CD4-positive, alpha-beta T cell treated with Interleukin-21 for 1 hour (primary cell): ENCODE measurements around the gene ADARB2.

ENCODE experiments used
- DNase-seq: peaks from one replicate; pipeline ENCODE4 v3.0.0-alpha.2; 2020

Gene ADARB2

GRCh38 chr10:1608851-1609647 lies 128.3 kb downstream of the ADARB2 start:
- no peak for DNase-seq

- DNase-seq: no peak
Observed at GRCh38 chr10:1608408-1608807, 128.9 kb downstream of the ADARB2 start.

- no peak for DNase-seq
Observed at GRCh38 chr10:1607466-1607865, 129.9 kb downstream of the ADARB2 start.

DNA sequence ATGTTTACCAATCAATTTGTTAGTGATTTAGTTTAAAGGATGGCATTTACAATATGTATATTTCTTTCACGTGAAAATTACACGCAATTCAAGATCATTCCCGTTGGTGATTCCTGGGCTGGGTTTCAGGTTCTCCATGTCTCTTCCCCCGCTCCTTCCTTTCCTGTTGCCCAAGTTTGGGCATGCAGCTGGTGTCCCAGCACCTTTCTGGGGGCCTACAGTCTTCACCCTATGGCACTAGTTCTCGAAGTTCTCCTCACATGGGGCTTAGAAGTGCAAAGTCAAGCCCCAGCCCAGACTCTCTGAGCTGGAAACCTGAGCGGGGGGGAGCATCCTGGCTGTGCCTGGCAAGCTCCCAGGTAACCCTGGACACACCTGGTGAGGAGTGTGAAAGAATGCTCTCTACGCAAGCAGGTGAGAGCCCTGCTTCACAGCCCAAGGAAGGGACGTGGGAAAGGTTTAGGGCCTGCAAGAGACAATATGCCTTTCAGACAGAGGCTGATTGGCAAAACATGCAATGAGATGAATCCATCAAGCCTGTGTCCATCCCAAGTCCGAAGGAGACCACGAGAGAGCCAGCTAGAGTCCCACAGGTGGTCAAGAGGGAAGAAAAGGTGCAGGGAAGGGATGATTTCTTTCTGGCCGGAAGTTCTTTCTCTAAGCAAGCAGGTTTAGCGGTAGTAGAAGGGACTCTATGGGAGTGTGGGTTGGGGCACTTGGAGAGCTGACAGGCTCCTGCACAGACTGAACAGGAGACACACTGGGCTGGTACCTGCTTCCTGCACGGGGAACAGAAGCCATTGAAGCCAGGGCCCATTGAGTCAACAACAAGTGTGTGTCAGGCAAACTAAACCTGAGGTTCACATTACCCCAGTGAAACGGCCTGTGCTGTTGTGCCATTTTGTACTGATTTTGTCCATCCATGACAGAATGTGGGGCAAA lies 131.1 kb downstream of the ADARB2 start:
- DNase-seq: no peak

DNA sequence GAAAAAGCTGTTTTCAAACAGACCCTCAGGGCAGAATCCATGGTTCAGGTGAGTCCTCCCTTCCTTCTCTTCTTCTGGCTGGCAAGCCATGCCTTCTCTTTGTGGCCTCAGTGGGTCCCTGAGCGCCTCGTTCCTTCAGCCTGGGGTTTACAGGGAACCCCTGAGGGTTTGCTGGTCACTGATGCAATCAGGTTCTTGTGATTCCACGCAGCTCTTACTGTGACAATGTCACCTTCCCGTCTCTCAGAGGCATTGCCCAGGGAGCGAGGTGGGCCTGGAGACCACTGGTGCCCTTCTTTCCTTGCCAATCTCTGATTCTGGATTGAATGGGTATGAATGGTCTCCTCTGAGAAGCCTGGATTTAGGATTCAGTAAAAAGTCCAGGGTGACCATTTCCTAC lies 132.2 kb downstream of the ADARB2 start:
- no peak for DNase-seq

GRCh38 chr10:1604246-1604645 lies 133.1 kb downstream of the ADARB2 start:
- DNase-seq: no peak

DNA sequence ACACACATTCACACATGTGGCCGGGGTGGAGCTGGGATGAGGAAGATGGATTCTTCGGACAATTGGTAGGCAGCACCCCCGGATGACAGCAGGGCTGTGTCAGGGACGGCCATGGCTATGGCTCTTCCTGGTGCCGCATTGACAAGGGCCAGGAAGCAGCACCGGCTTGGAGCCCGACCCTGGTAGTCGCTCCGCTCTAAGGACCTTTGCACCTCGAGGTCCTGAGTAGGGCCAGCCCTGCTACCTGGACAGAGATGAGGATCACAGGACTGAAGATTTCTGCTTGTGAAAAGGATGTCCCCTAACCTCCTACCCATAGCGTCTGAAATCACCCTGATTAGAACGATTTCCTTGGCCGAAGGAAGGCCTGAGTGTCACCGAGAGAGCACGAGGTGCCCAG lies 134.1 kb downstream of the ADARB2 start:
- no peak for DNase-seq

GRCh38 chr10:1602037-1602484 lies 135.3 kb downstream of the ADARB2 start:
- no peak for DNase-seq

- no peak for DNase-seq
Observed at GRCh38 chr10:1601406-1601805, 135.9 kb downstream of the ADARB2 start.

GRCh38 chr10:1600861-1601260 lies 136.5 kb downstream of the ADARB2 start:
- no peak for DNase-seq

DNA sequence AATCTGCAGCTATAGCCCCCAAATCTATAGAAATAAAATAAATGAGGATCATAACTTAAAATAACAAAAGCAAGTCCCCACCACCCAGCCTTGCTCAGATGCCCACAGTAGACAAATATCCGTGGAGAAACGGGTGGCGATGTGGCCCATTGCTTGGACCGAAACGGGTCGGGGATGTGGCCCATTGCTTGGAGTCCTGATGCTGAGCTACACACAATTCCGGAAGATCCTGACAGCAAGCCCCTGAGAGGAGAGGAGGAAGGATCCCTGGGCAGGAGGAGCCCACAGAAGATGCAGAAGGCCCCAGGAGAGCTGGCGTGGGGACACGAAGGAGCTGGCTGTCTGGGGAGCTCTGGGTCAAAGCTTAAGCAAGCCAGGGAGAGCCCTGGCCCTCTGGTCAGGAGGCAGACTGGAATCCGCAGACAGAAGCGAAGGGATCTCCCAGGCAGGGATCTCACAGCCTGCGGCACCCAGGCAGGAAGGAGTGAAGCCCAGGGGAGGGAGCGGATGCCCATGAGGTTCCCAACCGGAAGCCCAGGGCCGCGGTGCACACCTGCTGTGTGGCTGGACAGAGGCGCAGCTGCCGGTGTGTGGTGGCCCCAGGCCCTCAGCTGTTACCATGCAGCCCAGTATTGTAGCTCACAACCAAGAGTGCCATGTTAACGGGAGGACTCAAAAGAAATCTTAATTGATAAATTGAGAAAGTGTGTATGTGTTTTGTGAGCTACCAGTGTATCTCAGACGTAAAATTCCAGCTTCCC lies 138.8 kb downstream of the ADARB2 start:
- DNase-seq: no peak

GRCh38 chr10:1597370-1598146 lies 139.8 kb downstream of the ADARB2 start:
- no peak for DNase-seq

DNA sequence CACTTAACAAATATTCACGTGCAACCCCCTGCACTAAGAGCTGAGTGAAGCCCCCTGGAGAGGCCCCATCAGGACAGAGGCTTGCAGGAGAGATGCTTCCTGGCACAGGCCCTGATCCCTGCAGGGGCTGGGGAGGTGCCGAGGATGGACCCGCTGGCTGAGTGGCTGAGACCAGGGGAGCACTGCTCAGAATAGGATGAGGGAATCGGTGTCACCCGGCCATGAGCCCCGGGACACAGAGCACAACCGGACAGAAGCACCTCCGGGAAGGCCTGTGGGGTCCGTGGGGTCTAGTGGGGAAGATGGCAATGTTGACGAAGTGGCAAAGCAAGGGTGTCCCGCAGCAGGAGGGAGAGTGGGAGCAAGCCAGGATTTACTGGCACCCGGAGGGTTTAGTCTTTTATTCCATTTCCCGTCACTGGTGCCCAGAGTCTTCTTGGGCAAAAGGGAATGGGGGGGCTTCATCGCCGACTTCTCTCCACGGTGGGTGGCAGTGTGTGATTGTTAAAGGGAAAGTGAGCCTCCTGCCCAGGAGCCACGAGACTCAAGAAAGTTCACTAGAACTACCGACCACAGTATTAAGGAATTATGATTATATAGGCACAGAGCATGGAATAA lies 140.7 kb downstream of the ADARB2 start:
- no peak for DNase-seq

DNA sequence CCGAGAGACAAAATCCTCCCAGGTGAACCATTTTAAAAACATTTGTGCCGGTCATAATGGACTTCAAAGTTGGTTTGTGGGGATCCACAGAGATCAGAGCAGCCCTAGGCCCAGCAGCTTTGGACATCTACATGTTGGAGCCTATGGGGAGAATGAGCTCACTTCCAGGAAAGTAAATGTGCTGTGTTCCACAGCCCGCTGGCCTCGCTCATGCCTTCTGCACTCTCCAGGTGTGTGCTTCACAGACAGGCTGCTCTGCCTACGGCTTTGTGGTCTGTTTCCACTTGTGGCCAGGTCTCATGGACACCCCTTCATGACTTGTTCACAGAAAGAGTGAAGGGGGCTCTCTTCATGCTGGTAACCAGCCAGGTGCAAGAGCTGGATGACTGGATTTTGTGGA lies 141.6 kb downstream of the ADARB2 start:
- no peak for DNase-seq

- DNase-seq: no peak
Observed at GRCh38 chr10:1595242-1595600, 142.1 kb downstream of the ADARB2 start.

DNA sequence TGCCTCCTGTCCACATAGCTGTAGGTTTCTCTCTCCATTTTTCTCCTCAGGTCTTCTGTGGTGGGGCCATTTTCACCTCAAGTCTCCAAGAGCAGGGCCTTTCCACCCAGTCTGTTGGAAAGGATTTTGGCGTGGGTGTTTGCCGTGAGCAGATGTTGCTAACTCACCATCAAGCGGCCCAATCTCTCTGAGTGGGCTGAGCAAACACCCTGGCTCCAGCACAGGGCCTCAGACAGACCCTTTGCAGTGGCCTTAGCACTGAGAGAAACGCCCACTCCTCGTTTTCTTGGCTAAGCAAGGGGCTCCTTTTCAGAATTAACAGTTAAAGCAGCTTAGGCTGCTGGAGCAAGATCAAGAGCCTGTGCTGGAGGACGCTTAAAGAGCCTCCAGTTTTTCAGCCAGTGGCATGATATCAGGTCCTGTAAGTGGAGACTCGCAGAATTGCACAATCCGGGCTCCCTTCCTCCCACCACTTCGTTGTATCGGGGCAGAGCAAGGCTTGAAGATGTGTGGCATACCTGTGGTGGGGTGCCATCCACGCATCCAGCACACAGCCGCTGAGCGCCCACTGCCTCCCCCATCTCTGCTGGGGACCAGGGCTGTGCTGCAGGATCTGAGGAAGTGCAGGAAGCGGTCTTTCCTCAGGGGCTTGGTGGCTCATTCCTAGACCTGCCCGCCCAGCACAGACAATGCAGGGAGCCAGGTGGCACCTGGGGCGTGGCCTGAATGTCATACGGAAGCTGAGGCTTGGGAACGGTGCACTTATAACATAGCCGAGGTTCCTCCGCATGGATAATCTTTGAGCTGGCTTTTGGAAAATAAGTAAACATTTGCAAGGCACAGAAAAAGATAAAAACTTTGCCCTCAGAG lies 142.7 kb downstream of the ADARB2 start:
- DNase-seq: no peak

DNA sequence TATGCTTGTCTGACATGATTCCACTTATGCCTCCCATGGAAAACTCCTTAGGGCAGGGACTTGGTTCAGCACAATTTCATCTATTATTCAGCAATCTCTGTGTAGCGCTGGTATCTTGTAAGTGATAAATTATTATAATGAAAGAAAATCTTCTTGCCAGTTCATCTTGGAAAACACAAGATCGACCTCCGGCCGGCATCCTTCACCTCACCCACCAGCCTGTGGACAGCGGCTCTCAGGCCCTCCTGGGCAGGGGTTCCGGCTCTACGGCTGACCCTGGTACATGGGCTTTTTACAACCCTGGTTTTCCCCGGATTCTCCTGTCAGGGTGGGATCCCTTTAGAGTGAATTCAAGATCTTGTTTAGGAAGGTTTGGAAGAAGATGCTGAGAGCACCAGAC lies 145.6 kb downstream of the ADARB2 start:
- DNase-seq: no peak

DNA sequence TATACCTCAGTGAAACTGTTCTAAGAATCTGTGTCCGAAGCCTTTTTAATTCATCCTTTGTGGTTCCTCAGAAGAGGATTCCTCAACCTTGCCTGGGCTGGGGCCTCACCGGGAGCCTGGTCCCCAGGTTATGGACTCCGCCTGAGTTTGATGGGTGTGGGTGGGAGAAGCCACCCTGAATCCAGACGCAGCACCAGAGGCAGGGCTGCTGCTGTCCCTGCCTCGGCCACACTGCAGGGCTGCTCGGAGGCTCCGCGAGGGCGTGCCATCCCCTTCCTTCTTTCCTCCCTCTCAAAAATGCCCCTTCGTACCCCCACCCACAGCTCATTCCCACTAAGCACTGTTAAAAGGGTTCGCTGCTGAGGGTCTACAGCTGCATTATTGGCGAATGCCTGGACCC lies 146.3 kb downstream of the ADARB2 start:
- DNase-seq: no peak

- no peak for DNase-seq
Observed at GRCh38 chr10:1589257-1589656, 148.1 kb downstream of the ADARB2 start.

DNA sequence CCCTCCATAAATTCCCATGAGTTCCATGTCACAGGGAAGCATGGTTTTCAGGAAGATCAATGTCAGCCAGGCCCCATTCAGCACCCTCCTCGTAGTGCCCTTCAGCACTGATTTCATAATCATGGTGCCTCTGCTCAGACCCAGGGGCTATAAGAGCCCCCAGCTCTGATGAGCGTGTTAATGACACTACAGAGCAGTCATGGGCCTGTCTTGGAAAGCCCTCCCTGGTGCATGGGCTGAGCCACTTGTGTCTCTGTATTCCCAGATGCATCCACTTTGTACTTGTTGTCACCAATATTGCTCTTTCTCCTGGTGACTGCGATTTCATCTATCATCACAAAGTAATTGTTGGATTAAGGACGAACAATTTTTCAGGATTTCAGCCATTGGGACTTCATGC lies 154.6 kb downstream of the ADARB2 start:
- DNase-seq: no peak

DNA sequence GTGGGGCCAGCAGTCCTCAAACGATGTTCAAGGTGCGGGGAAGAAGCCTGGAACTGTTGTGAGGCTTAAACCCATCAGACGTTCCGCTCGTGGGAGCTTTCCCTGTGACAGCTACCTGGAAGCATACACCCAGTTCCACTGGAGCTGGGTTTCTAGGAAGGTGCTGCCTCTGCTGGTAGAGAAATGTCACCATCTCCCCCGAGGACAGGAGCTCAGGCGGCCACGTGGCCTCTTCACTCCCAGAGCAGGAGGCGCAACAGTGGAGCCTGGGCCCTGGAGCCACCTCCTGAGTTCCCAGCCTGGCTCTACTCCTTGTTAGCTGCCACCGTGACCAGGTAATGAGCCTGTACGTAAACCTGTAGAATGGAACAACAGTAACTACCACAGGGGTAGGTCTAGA lies 156.1 kb downstream of the ADARB2 start:
- DNase-seq: no peak
